AG10803 (cell line): ENCODE results near the gene ANKLE2.
"Not testable (repeated sequence)": the region's sequence is repeated elsewhere in the genome, so short reads cannot be mapped to it uniquely, and the experiment has no call there.

Experiments
- DNase-seq: peaks from one replicate; pipeline ENCODE4 v3.0.0; 2010; ENCODE audit warnings: low read depth
- H3K4me3 ChIP-seq: 2 replicates; pipeline ENCODE4 v1.5.1; 2011; ENCODE audit warnings: mild to moderate bottlenecking, low read length, control low read depth
- TF ChIP-seq, protein P1 (sequence below): conservative IDR thresholded peaks from 2 replicates; pipeline ENCODE4 v1.5.1; 2011; ENCODE audit warnings: mild to moderate bottlenecking, low read length, control low read depth, inconsistent platforms

ANKLE2 gene

GRCh38 chr12:132759359-132759758 lies 2.3 kb downstream of the ANKLE2 start:
- TF ChIP-seq, protein P1, sequence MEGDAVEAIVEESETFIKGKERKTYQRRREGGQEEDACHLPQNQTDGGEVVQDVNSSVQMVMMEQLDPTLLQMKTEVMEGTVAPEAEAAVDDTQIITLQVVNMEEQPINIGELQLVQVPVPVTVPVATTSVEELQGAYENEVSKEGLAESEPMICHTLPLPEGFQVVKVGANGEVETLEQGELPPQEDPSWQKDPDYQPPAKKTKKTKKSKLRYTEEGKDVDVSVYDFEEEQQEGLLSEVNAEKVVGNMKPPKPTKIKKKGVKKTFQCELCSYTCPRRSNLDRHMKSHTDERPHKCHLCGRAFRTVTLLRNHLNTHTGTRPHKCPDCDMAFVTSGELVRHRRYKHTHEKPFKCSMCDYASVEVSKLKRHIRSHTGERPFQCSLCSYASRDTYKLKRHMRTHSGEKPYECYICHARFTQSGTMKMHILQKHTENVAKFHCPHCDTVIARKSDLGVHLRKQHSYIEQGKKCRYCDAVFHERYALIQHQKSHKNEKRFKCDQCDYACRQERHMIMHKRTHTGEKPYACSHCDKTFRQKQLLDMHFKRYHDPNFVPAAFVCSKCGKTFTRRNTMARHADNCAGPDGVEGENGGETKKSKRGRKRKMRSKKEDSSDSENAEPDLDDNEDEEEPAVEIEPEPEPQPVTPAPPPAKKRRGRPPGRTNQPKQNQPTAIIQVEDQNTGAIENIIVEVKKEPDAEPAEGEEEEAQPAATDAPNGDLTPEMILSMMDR, result no peak
- peak overlapping the region; percentile 28; the same call in 1 of the 2 replicates for H3K4me3 ChIP-seq
- no peak for DNase-seq

DNA sequence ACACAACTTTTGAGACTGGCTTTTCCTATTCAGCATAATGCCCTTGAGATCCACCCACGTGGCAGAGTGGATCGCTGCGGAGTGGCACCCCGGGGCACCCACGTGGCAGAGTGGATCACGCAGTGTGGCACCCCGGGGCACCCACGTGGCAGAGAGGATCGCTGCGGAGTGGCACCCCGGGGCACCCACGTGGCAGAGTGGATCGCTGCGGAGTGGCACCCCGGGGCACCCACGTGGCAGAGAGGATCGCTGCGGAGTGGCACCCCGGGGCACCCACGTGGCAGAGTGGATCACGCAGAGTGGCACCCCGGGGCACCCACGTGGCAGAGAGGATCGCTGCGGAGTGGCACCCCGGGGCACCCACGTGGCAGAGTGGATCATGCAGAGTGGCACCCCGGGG lies 2.8 kb downstream of the ANKLE2 start:
- DNase-seq, H3K4me3 ChIP-seq: not testable (repeated sequence)

GRCh38 chr12:132754160-132754932 lies 7.3 kb downstream of the ANKLE2 start:
- TF ChIP-seq, protein P1, result no peak
- no peak overlapping the region for H3K4me3 ChIP-seq
- no peak for DNase-seq

GRCh38 chr12:132753670-132754069 lies 8.0 kb downstream of the ANKLE2 start:
- not testable (repeated sequence) for DNase-seq, H3K4me3 ChIP-seq

DNA sequence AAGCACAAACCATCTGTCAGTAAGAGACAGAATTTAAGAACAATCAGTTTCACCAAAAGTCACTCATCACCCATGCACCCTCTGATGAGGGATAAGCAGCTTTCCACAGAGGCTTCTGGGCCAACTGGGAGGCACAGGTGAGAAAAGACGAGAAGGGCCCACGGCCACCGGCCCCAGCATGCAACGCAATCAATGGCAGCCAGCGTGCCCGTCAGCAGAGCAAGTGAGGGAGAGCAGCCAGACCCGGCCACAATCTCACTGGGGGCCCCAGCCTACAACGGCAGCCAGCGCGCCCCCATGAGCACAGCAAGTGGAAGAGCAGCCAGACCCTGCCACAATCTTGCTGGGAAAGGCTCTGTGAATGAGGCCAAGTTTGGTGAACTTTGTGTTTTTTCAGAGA lies 13.3 kb downstream of the ANKLE2 start:
- TF ChIP-seq, protein P1, result no peak
- DNase-seq, result no peak
- H3K4me3 ChIP-seq, result no peak overlapping the region

- TF ChIP-seq, protein P1, result no peak
- no peak overlapping the region for H3K4me3 ChIP-seq
Measured at GRCh38 chr12:132747896-132748295, 13.7 kb downstream of the ANKLE2 start.

GRCh38 chr12:132747395-132747794 lies 14.2 kb downstream of the ANKLE2 start:
- DNase-seq, result no peak
- H3K4me3 ChIP-seq, result no peak overlapping the region
- TF ChIP-seq, protein P1, result no peak

More at GRCh38 chr12:132747896-132748295, 13.7 kb downstream of the ANKLE2 start:
- no peak for DNase-seq

DNA sequence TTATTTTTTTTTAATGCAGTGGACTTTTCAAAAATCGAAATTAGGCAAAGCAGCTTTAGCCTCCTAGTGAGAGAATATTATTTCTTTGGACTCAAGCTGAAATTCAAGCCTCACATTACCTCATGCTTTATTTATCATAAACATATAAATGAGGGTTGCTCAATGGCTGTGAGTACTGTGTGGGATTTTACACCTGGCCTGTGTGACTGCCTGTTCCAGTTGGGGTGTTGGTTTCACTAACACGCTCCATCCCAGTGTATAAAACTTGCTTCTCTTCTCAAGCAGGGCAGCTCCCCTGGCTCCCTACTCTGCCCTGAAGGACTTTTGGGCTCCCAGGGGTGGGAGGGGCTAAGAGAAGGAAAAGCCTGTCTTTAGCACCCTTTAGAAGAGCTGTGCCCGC lies 15.0 kb downstream of the ANKLE2 start:
- H3K4me3 ChIP-seq, result no peak overlapping the region
- TF ChIP-seq, protein P1, result no peak
- no peak for DNase-seq
